ENCODE measurements around the gene ZFP90. TPM values are rescaled to one million over a fixed set of nuclear protein-coding genes. Genes with fewer than 3 reads are reported as not detected.

Gene ZFP90
- total RNA-seq, 1 donor, result 22.5 TPM

- no peak overlapping the region for H3K4me3 ChIP-seq (ENCODE audit: low read depth, low read length)
- TF ChIP-seq CTCF (IDR thresholded peaks at IDR 0.05; ENCODE audit: insufficient read depth, low read depth, low read length), result no peak
- no peak for DNase-seq (ENCODE audit: low read depth)
Measured at GRCh38 chr16:68605746-68606145, 66.7 kb downstream of the ZFP90 start.

- no peak for TF ChIP-seq CTCF (IDR thresholded peaks at IDR 0.05; ENCODE audit: insufficient read depth, low read depth, low read length)
Measured at GRCh38 chr16:68607443-68607842, 68.4 kb downstream of the ZFP90 start.

DNA sequence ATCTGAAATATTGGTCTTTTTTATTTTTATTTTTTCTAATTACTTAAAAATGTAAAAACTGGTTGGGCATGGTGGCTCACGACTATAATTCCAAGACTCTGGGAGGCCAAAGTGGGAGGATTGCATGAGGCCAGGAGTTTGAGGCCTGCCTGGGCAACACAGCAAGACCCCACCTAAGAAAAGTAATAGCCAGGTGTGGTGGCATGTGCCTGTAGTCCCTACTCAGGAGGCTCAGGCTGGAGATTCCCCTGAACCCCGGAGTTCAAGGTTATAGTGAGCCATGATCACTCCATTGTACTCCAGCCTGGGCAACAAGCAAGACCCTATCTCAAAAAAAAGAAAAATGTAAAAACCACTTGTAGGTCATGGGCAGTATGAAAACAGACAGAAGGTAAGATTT lies 69.2 kb downstream of the ZFP90 start:
- TF ChIP-seq CTCF (IDR thresholded peaks at IDR 0.05; ENCODE audit: insufficient read depth, low read depth, low read length), result no peak
- no peak overlapping the region for H3K4me3 ChIP-seq (ENCODE audit: low read depth, low read length)
- no peak for DNase-seq (ENCODE audit: low read depth)

More at GRCh38 chr16:68607443-68607842, 68.4 kb downstream of the ZFP90 start:
- DNase-seq (ENCODE audit: low read depth), result no peak
- no peak overlapping the region for H3K4me3 ChIP-seq (ENCODE audit: low read depth, low read length)

- no peak for DNase-seq (ENCODE audit: low read depth)
- TF ChIP-seq CTCF (IDR thresholded peaks at IDR 0.05; ENCODE audit: insufficient read depth, low read depth, low read length), result no peak
- no peak overlapping the region for H3K4me3 ChIP-seq (ENCODE audit: low read depth, low read length)
Measured at GRCh38 chr16:68612996-68613395, 73.9 kb downstream of the ZFP90 start.

DNA sequence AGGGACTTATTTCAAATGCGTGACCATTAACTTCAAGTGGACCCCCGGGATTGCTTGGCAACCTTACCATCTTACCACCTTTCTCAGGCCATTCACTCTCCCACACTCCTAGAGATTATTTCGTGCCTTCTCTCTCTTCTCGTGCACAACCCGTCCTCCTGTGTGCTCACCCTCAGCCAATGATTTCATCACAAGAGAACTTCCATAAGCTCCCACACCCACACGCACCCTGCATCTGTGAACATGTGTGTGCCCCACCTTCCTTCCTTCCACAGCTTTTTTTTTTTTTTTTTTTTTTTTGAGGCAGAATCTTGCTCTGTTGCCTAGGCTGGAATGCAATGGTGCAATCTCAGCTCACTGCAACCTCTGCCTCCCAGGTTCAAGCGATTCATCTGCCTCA lies 78.6 kb downstream of the ZFP90 start:
- no peak for DNase-seq (ENCODE audit: low read depth)
- TF ChIP-seq CTCF (IDR thresholded peaks at IDR 0.05; ENCODE audit: insufficient read depth, low read depth, low read length), result no peak

More for the DNA sequence above, 78.6 kb downstream of the ZFP90 start:
- H3K4me3 ChIP-seq (ENCODE audit: low read depth, low read length), result no peak overlapping the region

Small RNA genes within 50 kb of the gene (small RNA-seq; reads per million reads assigned to genes)
- gene RNU4-36P, result not detected

Other genes starting within 250 kb of the ZFP90 start
- gene SLC7A6OS, start 228.3 kb upstream of the ZFP90 start, total RNA-seq, result 14.2 and 16.8 TPM in 2 replicates
- 42.7 and 42.8 TPM in 2 replicates for gene PRMT7, start 228.3 kb upstream of the ZFP90 start, total RNA-seq
- under 0.01 and 0.86 TPM in 2 replicates for gene SMPD3, start 90.8 kb upstream of the ZFP90 start, total RNA-seq
- gene CDH3, start 106.0 kb downstream of the ZFP90 start, total RNA-seq, result 0.32 and 2.2 TPM in 2 replicates
- gene CDH1, start 198.0 kb downstream of the ZFP90 start, total RNA-seq, result under 0.01 TPM in 1 of 2 replicates, not detected in the other